GM23338 (cell line): ENCODE results near the gene RBBP8. TPM values are rescaled to one million over a fixed set of nuclear protein-coding genes. Genes with fewer than 3 reads are reported as not detected.
"Not testable (repeated sequence)": the region's sequence is repeated elsewhere in the genome, so short reads cannot be mapped to it uniquely, and the experiment has no call there.

Experiments
- ATAC-seq: fragments of 200-7000 bp; cut with Tn5 transposase; 3 replicates; pipeline ENCODE4 v1.9.1; 2020
- DNase-seq: peaks from one replicate; pipeline ENCODE4 v3.0.0-alpha.2; 2015; ENCODE audit warnings: low spot score
- H2AFZ ChIP-seq: fragments of 200-600 bp; sonication (generic); 2 replicates; pipeline ENCODE4 v1.8.0; 2016; ENCODE audit warnings: antibody characterized with exemption, mild to moderate bottlenecking, moderate library complexity
- H3F3A ChIP-seq: fragments of 200-600 bp; sonication (generic); replicated peaks from 2 replicates; pipeline ENCODE4 v1.8.0; 2017; ENCODE audit warnings: antibody characterized with exemption, mixed run types, low read depth
- H3K27ac ChIP-seq: fragments of 200-600 bp; sonication (generic); 2 replicates; pipeline ENCODE4 v1.6.1; 2016; ENCODE audit warnings: low read depth
- H3K27me3 ChIP-seq: fragments of 200-600 bp; sonication (generic); 2 replicates; pipeline ENCODE4 v1.8.0; 2016; ENCODE audit warnings: mild to moderate bottlenecking, mixed run types, moderate library complexity; ENCODE audit not compliant: insufficient read depth
- H3K36me3 ChIP-seq: fragments of 200-600 bp; sonication (generic); 2 replicates; pipeline ENCODE4 v1.8.0; 2016; ENCODE audit warnings: mild to moderate bottlenecking; ENCODE audit not compliant: insufficient read depth
- H3K4me1 ChIP-seq: fragments of 200-600 bp; sonication (generic); 2 replicates; pipeline ENCODE4 v1.8.0; 2016; ENCODE audit warnings: mild to moderate bottlenecking, moderate library complexity; ENCODE audit not compliant: insufficient read depth
- H3K4me2 ChIP-seq: fragments of 200-600 bp; sonication (generic); 2 replicates; pipeline ENCODE4 v1.7.1; 2017; ENCODE audit warnings: mixed run types
- H3K4me3 ChIP-seq: fragments of 200-600 bp; sonication (generic); 2 replicates; pipeline ENCODE4 v1.6.1; 2016; ENCODE audit warnings: mixed run types
- H3K79me2 ChIP-seq: fragments of 200-600 bp; sonication (generic); replicated peaks from 2 replicates; pipeline ENCODE4 v1.8.0; 2017; ENCODE audit warnings: mild to moderate bottlenecking; ENCODE audit not compliant: insufficient read depth
- H3K9me2 ChIP-seq: fragments of 200-600 bp; sonication (generic); 2 replicates; pipeline ENCODE4 v1.8.0; 2017; ENCODE audit not compliant: insufficient read depth
- H4K20me1 ChIP-seq: fragments of 200-600 bp; sonication (generic); replicated peaks from 2 replicates; pipeline ENCODE4 v1.8.0; 2017; ENCODE audit warnings: mild to moderate bottlenecking; ENCODE audit not compliant: insufficient read depth
- H3K27ac Mint-ChIP-seq: 2 replicates; pipeline ENCODE4 v1.8.0; 2020; ENCODE audit warnings: inconsistent platforms, mild to moderate bottlenecking, moderate library complexity, mixed read lengths
- H3K27me3 Mint-ChIP-seq: 3 replicates; pipeline ENCODE4 v1.8.0; 2022; ENCODE audit warnings: low read depth, mild to moderate bottlenecking, moderate library complexity, mixed read lengths, inconsistent platforms; ENCODE audit not compliant: insufficient read depth, poor library complexity
- H3K36me3 Mint-ChIP-seq: 3 replicates; pipeline ENCODE4 v1.8.0; 2021; ENCODE audit warnings: low read depth, mild to moderate bottlenecking, inconsistent platforms, moderate library complexity, mixed read lengths
- H3K4me1 Mint-ChIP-seq: 3 replicates; pipeline ENCODE4 v1.8.0; 2020; ENCODE audit warnings: mild to moderate bottlenecking, inconsistent platforms, mixed read lengths
- H3K4me3 Mint-ChIP-seq: 3 replicates; pipeline ENCODE4 v1.8.0; 2021; ENCODE audit warnings: moderate library complexity, mild to moderate bottlenecking, inconsistent platforms, mixed read lengths
- H3K9me3 Mint-ChIP-seq: 3 replicates; pipeline ENCODE4 v1.8.0; 2020; ENCODE audit warnings: moderate library complexity, mild to moderate bottlenecking, inconsistent platforms, mixed read lengths
- CREB1 ChIP-seq: fragments of 250-450 bp; sonication (Bioruptor Pico); IDR thresholded peaks from 2 replicates; pipeline ENCODE4 v1.5.0; 2020; ENCODE audit warnings: low read depth, mild to moderate bottlenecking, moderate library complexity
- STAT1 ChIP-seq: IDR thresholded peaks from one replicate; pipeline ENCODE4 v1.6.1; 2016; ENCODE audit warnings: antibody characterized with exemption; ENCODE audit not compliant: unreplicated experiment
- ZNF331 ChIP-seq: fragments of 250-450 bp; sonication (Bioruptor Pico); IDR thresholded peaks from 2 replicates; pipeline ENCODE4 v1.5.0; 2020; ENCODE audit warnings: low read depth, mild to moderate bottlenecking, moderate library complexity
- polyA plus RNA-seq: library from polyadenylated mRNA; unstranded; fragments of >200 nt; fragmentation: Nextera tagmentation; extraction: Ambion mirVana; gene quantifications from 2 replicates; pipeline ENCODE4 v1.2.1, GENCODE V29; 2016
- total RNA-seq: library from RNA; depleted of rRNA; stranded (reverse); fragments of >200 nt; shearing (Covaris generic); gene quantifications from 2 replicates; pipeline ENCODE4 v1.2.3, GENCODE V29; 2014
- TF ChIP-seq, protein P1 (sequence below), 2 experiments: fragments of 200-600 bp in 1 of 2; sonication (generic) in 1 of 2; conservative IDR thresholded peaks; 2 replicates each; pipeline versions ENCODE4 v1.5.1 to v1.6.1; 2016 to 2017; ENCODE audit warnings: antibody characterized with exemption in 2 of 2, low read depth in 2 of 2, mild to moderate bottlenecking in 2 of 2, moderate library complexity in 1 of 2
- TF ChIP-seq, protein P2 (sequence below): fragments of 250-450 bp; sonication (Bioruptor Pico); IDR thresholded peaks from 2 replicates; pipeline ENCODE4 v1.5.0; 2020; ENCODE audit warnings: mild to moderate bottlenecking, moderate library complexity

Gene RBBP8
- total and polyA plus RNA-seq, 2 experiments from 2014 or later, result 53.3 to 55.6 TPM

DNA sequence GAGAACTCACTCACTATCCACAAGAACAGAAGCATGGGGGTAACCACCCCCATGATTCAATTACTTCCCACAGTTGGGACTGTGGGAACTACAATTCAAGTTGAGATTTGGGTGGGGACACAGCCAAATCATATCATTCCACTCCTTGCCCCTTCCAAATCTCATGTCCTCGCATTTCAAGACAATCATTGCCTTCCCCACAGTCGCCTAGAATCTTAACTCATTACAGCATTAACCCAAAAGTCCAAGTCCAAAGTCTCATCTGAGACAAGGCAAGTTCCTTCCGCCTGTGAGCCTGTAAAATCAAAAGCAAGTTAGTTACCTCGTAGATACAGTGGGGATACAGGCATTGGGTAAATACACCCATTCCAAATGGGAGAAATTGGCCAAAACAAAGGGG, 20.9 kb downstream of the RBBP8 start:
- H3K79me2 ChIP-seq, H3K4me3 Mint-ChIP-seq, H3K27me3 Mint-ChIP-seq, H3K36me3 ChIP-seq, ATAC-seq, H3K9me3 Mint-ChIP-seq, H3K9me2 ChIP-seq, H3K4me3 ChIP-seq, H4K20me1 ChIP-seq, DNase-seq, H2AFZ ChIP-seq, H3K27ac Mint-ChIP-seq, H3F3A ChIP-seq, H3K27ac ChIP-seq, H3K4me2 ChIP-seq, H3K27me3 ChIP-seq: not testable (repeated sequence)
- Mint-ChIP-seq H3K36me3 (peaks cover 63% of the 10 kb centered on the region), H3K4me1 (peaks cover 18% of the 10 kb centered on the region)
- peaks cover 12% of the 10 kb centered on the region for H3K4me1 ChIP-seq

DNA sequence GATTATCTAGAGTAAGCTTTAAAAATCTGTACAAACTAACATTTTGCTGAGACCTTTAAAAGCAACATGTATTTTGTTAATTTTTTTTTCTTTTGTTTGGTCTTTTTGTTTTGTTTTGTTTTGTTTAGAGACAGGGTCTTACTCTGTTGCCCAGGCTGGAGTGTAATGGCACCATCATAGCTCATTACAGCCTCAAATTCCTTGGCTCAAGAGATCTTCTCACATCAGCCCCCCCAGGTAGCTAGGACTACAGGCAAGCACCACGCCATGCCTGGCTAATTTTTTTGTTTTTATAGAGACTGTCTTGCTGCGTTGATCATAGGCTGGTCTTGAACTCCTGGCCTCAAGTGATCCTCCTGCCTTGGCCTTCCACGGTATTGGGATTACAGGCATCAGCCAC, 23.1 kb downstream of the RBBP8 start:
- H3K27ac ChIP-seq, result no peak overlapping the region
- H3K36me3 ChIP-seq, result no peaks in the 10 kb centered on the region; the same call in none of the 2 replicates
- no peak for DNase-seq
- ATAC-seq, result no peak
- Mint-ChIP-seq H3K27ac (no peak overlapping the region), H3K36me3 (peaks cover 57% of the 10 kb centered on the region), H3K4me3 (no peak overlapping the region), H3K27me3 (no peaks in the 10 kb centered on the region), H3K9me3 (no peaks in the 10 kb centered on the region), H3K4me1 (peaks cover 15% of the 10 kb centered on the region)
- H3K4me3 ChIP-seq, result no peak overlapping the region
- H3F3A ChIP-seq, result no peaks in the 10 kb centered on the region
- H3K4me2 ChIP-seq, result no peak overlapping the region
- no peaks in the 10 kb centered on the region for H4K20me1 ChIP-seq
- H3K9me2 ChIP-seq, result no peaks in the 10 kb centered on the region
- H3K4me1 ChIP-seq, result peaks cover 10% of the 10 kb centered on the region
- TF ChIP-seq STAT1 (no peak), CREB1 (CRISPR knock-in tag) (no peak)
- TF ChIP-seq, protein P1, sequence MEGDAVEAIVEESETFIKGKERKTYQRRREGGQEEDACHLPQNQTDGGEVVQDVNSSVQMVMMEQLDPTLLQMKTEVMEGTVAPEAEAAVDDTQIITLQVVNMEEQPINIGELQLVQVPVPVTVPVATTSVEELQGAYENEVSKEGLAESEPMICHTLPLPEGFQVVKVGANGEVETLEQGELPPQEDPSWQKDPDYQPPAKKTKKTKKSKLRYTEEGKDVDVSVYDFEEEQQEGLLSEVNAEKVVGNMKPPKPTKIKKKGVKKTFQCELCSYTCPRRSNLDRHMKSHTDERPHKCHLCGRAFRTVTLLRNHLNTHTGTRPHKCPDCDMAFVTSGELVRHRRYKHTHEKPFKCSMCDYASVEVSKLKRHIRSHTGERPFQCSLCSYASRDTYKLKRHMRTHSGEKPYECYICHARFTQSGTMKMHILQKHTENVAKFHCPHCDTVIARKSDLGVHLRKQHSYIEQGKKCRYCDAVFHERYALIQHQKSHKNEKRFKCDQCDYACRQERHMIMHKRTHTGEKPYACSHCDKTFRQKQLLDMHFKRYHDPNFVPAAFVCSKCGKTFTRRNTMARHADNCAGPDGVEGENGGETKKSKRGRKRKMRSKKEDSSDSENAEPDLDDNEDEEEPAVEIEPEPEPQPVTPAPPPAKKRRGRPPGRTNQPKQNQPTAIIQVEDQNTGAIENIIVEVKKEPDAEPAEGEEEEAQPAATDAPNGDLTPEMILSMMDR (conservative IDR thresholded peaks at IDR 0.05; ENCODE audit: low read depth in 2 of 2), result no peak
- H3K27me3 ChIP-seq, result no peaks in the 10 kb centered on the region
- H2AFZ ChIP-seq, result no peak overlapping the region
- H3K79me2 ChIP-seq, result 0 out of 2 replicates have a peak, but pooled peaks cover 4% of the 10 kb centered on the region

DNA sequence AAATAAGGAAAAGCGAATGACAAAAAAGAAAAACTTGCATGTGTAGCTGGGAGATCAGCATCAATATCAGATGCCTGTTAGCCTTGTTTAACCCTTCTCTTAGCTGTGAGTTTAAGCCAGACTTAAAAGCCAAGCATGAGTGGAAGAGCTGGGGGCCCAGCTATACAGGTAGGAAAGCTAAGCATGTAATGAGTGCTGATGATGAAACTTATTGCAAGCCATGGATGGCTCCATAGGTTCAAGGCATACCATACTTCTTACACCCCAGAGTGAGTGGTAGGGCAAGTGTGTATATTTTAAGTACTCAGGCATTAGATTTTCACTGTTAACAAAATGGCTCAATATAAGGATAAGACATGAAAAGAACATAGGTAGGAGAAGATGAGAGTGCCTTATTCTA, 28.0 kb downstream of the RBBP8 start:
- Mint-ChIP-seq H3K27ac (peak overlapping the region; percentile 15; the same call in 1 of the 2 replicates), H3K27me3 (no peaks in the 10 kb centered on the region), H3K36me3 (peaks cover 25% of the 10 kb centered on the region), H3K4me3 (no peak overlapping the region), H3K9me3 (no peaks in the 10 kb centered on the region), H3K4me1 (no peaks in the 10 kb centered on the region)
- H3K79me2 ChIP-seq, result peaks cover 11% of the 10 kb centered on the region
- no peak overlapping the region for H3K4me3 ChIP-seq
- no peak overlapping the region for H2AFZ ChIP-seq
- no peaks in the 10 kb centered on the region for H3K27me3 ChIP-seq
- H3K4me2 ChIP-seq, result no peak overlapping the region
- no peak overlapping the region for H3K27ac ChIP-seq
- DNase-seq, result no peak
- no peaks in the 10 kb centered on the region; the same call in 1 of the 2 replicates for H3K36me3 ChIP-seq
- no peaks in the 10 kb centered on the region for H3F3A ChIP-seq
- no peaks in the 10 kb centered on the region for H3K4me1 ChIP-seq
- H4K20me1 ChIP-seq, result no peaks in the 10 kb centered on the region
- no peaks in the 10 kb centered on the region for H3K9me2 ChIP-seq
- TF ChIP-seq, protein P2, sequence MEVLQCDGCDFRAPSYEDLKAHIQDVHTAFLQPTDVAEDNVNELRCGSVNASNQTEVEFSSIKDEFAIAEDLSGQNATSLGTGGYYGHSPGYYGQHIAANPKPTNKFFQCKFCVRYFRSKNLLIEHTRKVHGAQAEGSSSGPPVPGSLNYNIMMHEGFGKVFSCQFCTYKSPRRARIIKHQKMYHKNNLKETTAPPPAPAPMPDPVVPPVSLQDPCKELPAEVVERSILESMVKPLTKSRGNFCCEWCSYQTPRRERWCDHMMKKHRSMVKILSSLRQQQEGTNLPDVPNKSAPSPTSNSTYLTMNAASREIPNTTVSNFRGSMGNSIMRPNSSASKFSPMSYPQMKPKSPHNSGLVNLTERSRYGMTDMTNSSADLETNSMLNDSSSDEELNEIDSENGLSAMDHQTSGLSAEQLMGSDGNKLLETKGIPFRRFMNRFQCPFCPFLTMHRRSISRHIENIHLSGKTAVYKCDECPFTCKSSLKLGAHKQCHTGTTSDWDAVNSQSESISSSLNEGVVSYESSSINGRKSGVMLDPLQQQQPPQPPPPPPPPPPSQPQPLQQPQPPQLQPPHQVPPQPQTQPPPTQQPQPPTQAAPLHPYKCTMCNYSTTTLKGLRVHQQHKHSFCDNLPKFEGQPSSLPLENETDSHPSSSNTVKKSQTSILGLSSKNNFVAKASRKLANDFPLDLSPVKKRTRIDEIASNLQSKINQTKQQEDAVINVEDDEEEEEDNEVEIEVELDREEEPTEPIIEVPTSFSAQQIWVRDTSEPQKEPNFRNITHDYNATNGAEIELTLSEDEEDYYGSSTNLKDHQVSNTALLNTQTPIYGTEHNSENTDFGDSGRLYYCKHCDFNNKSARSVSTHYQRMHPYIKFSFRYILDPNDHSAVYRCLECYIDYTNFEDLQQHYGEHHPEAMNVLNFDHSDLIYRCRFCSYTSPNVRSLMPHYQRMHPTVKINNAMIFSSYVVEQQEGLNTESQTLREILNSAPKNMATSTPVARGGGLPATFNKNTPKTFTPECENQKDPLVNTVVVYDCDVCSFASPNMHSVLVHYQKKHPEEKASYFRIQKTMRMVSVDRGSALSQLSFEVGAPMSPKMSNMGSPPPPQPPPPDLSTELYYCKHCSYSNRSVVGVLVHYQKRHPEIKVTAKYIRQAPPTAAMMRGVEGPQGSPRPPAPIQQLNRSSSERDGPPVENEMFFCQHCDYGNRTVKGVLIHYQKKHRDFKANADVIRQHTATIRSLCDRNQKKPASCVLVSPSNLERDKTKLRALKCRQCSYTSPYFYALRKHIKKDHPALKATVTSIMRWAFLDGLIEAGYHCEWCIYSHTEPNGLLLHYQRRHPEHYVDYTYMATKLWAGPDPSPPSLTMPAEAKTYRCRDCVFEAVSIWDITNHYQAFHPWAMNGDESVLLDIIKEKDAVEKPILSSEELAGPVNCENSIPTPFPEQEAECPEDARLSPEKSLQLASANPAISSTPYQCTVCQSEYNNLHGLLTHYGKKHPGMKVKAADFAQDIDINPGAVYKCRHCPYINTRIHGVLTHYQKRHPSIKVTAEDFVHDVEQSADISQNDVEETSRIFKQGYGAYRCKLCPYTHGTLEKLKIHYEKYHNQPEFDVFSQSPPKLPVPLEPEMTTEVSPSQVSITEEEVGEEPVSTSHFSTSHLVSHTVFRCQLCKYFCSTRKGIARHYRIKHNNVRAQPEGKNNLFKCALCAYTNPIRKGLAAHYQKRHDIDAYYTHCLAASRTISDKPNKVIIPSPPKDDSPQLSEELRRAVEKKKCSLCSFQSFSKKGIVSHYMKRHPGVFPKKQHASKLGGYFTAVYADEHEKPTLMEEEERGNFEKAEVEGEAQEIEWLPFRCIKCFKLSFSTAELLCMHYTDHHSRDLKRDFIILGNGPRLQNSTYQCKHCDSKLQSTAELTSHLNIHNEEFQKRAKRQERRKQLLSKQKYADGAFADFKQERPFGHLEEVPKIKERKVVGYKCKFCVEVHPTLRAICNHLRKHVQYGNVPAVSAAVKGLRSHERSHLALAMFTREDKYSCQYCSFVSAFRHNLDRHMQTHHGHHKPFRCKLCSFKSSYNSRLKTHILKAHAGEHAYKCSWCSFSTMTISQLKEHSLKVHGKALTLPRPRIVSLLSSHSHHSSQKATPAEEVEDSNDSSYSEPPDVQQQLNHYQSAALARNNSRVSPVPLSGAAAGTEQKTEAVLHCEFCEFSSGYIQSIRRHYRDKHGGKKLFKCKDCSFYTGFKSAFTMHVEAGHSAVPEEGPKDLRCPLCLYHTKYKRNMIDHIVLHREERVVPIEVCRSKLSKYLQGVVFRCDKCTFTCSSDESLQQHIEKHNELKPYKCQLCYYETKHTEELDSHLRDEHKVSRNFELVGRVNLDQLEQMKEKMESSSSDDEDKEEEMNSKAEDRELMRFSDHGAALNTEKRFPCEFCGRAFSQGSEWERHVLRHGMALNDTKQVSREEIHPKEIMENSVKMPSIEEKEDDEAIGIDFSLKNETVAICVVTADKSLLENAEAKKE (CRISPR knock-in tag), result no peak
- TF ChIP-seq ZNF331 (CRISPR knock-in tag), result no peak
- no peak for ATAC-seq
